Panc1 (cell line): Measurements from ENCODE around the gene ZNF708. TPM values are rescaled to one million over a fixed set of nuclear protein-coding genes. Genes with fewer than 3 reads are reported as not detected.
"Not testable (repeated sequence)": the region's sequence is repeated elsewhere in the genome, so short reads cannot be mapped to it uniquely, and the experiment has no call there.

Experiments used
- ATAC-seq: fragments of 200-7000 bp; cut with Tn5 transposase; 2 replicates; pipeline ENCODE4 v1.9.1; 2020; ENCODE audit warnings: mild to moderate bottlenecking, moderate library complexity
- BruUV-seq: library from RNA; stranded (reverse); fragments of 400-500 nt; replicated peaks from 2 replicates; lab custom pipeline; 2021; lab: Mats Ljungman, UMichigan
- CTCF ChIA-PET: fragments of 300-600 bp; sonication (Branson Sonifier 250); formaldehyde crosslinking; loops from one replicate; lab custom pipeline; 2022; ENCODE audit warnings: antibody characterized with exemption; lab: Charles Lee
- POLR2A ChIA-PET: fragments of 300-600 bp; sonication (Branson Sonifier 250); formaldehyde crosslinking; loops from one replicate; lab custom pipeline; 2022; ENCODE audit warnings: antibody characterized with exemption; lab: Charles Lee
- DNase-seq: peaks from one replicate; pipeline ENCODE4 v3.0.0-alpha.2; 2010; ENCODE audit warnings: low read depth, low spot score
- H3K27ac ChIP-seq: 2 replicates; pipeline ENCODE4 v1.5.1; 2011; ENCODE audit warnings: mild to moderate bottlenecking, low read length, inconsistent platforms
- H3K27me3 ChIP-seq: fragments of 200-500 bp; sonication (Bioruptor generic); 2 replicates; pipeline ENCODE4 v1.6.0; 2014; ENCODE audit warnings: low read length, inconsistent platforms; ENCODE audit not compliant: control insufficient read depth, insufficient read depth
- H3K36me3 ChIP-seq: fragments of 200-500 bp; sonication (Bioruptor generic); 2 replicates; pipeline ENCODE4 v1.5.1; 2014; ENCODE audit warnings: inconsistent platforms, mild to moderate bottlenecking, low read length, moderate library complexity; ENCODE audit not compliant: control insufficient read depth, insufficient read depth
- H3K4me1 ChIP-seq: 2 replicates; pipeline ENCODE4 v1.5.1; 2011; ENCODE audit warnings: inconsistent platforms, mild to moderate bottlenecking, low read length, moderate library complexity; ENCODE audit not compliant: control insufficient read depth, insufficient read depth
- H3K4me3 ChIP-seq, 2 experiments: 2 replicates each; pipeline ENCODE4 v1.5.1; 2011 to 2012; ENCODE audit warnings: low read depth in 2 of 2, low read length in 2 of 2, mild to moderate bottlenecking in 2 of 2, inconsistent platforms in 1 of 2, moderate library complexity in 1 of 2
- H3K9me3 ChIP-seq: fragments of 200-500 bp; sonication (Bioruptor generic); 2 replicates; pipeline ENCODE4 v1.5.1; 2014; ENCODE audit warnings: low read depth, mild to moderate bottlenecking, inconsistent platforms, low read length, moderate library complexity; ENCODE audit not compliant: control insufficient read depth, insufficient read depth
- CTCF ChIP-seq: fragments of 450-650 bp; IDR thresholded peaks from 2 replicates; pipeline ENCODE4 v1.5.1; 2017; ENCODE audit warnings: mild to moderate bottlenecking
- POLR2AphosphoS5 ChIP-seq: IDR thresholded peaks from 2 replicates; pipeline ENCODE4 v1.6.1; 2012; ENCODE audit warnings: mild to moderate bottlenecking, low read depth, low read length, moderate library complexity
- REST ChIP-seq, 2 experiments: IDR thresholded peaks; 2 replicates each; pipeline ENCODE4 v1.6.1; 2011 to 2012; ENCODE audit warnings: low read depth in 2 of 2, control low read depth in 1 of 2, low read length in 1 of 2, mild to moderate bottlenecking in 1 of 2, moderate library complexity in 1 of 2; ENCODE audit not compliant: insufficient read depth in 1 of 2
- SIN3A ChIP-seq: IDR thresholded peaks from 2 replicates; pipeline ENCODE4 v1.6.1; 2012; ENCODE audit warnings: low read depth, mild to moderate bottlenecking, low read length, moderate library complexity, borderline replicate concordance; ENCODE audit not compliant: insufficient read depth
- TCF7L2 ChIP-seq: IDR thresholded peaks from 2 replicates; pipeline ENCODE4 v1.6.1; 2011; ENCODE audit warnings: mild to moderate bottlenecking, low read depth, low read length, inconsistent platforms
- in situ Hi-C: cut with HindIII; loops from 2 replicates; pipeline ENCODE4 v1.10.0; 2016; ENCODE audit warnings: low sequenced_read_pairs, low pct_unique_long_range_greater_than_20kb
- intact Hi-C: fragments of 100-400 bp; cut with micrococcal nuclease; formaldehyde crosslinking; loops from one replicate; pipeline ENCODE4 v1.10.0; 2022; ENCODE audit not compliant: unreplicated experiment
- total RNA-seq: library from RNA; stranded (reverse); gene quantifications from one replicate; pipeline ENCODE4 v1.2.1, GENCODE V29; 2021; ENCODE audit not compliant: unreplicated experiment

ZNF708 gene
- total RNA-seq, 1 experiment from 2014 or later = 8.3 TPM

- DNase-seq (peak; percentile 69), ATAC-seq (peak; percentile 100)
- Histone ChIP-seq H3K4me3 (peak within 1 kb of the TSS; percentile 86 to 88), H3K27ac (peak within 1 kb of the TSS; percentile 85), H3K27me3 (no peaks in the 10 kb centered on the region), H3K36me3 (peaks cover 4% of the 10 kb centered on the region), H3K4me1 (peaks cover 4% of the 10 kb centered on the region; the same call in 1 of the 2 replicates), H3K9me3 (peaks cover 4% of the 10 kb centered on the region; the same call in 1 of the 2 replicates)
- POLR2A ChIA-PET = interaction anchor here (0.6 to 0.8 kb wide), 3 partner anchors 30 to 298 kb away, joined by 3 to 5 read pairs (median 4); no protein-coding TSS in a partner anchor
- CTCF ChIA-PET = no interaction called here
- TSS peak; percentile 74 for BruUV-seq
- TF ChIP-seq TCF7L2 (no peak), CTCF (no peak), REST (IDR thresholded peaks at IDR 0.05; ENCODE audit: insufficient read depth in 1 of 2, low read depth in 2 of 2, low read length in 1 of 2) (no peak), SIN3A (0 out of 2 replicates have a peak, but pooled peaks have one; percentile 59), POLR2AphosphoS5 (peak; percentile 72)
- in situ Hi-C loops = no loop called here
- intact Hi-C loops = no loop called here
Measured at GRCh38 chr19:21358768-21359451, 29.7 kb upstream of the ZNF708 start, which contains the start of gene ZNF738. Gene ZNF738, plus strand, starts transcription at chr19:21359000. Its CDS starts 141 bp downstream, at chr19:21359141.

- DNase-seq (no peak), ATAC-seq (no peak)
- no peak for TF ChIP-seq POLR2AphosphoS5
- TF ChIP-seq TCF7L2 = no peak
- TF ChIP-seq CTCF = no peak
- no peak for TF ChIP-seq REST (IDR thresholded peaks at IDR 0.05; ENCODE audit: insufficient read depth in 1 of 2, low read depth in 2 of 2, low read length in 1 of 2)
- no peak for TF ChIP-seq SIN3A
- 0 out of 2 replicates have a peak, but pooled peaks cover 5% of the 10 kb centered on the region for H3K9me3 ChIP-seq
- H3K4me3 ChIP-seq = no peak overlapping the region
- ChIA-PET CTCF (no interaction called here), POLR2A (no interaction called here)
- no peaks in the 10 kb centered on the region for H3K27me3 ChIP-seq
- intact Hi-C loops = no loop called here
- in situ Hi-C loops = no loop called here
- no TSS peak for BruUV-seq
- no peak overlapping the region for H3K27ac ChIP-seq
- no peaks in the 10 kb centered on the region for H3K4me1 ChIP-seq
- H3K36me3 ChIP-seq = no peaks in the 10 kb centered on the region
Measured at GRCh38 chr19:21352830-21353229, 23.6 kb upstream of the ZNF708 start.

GRCh38 chr19:21344841-21345240 lies 15.6 kb upstream of the ZNF708 start:
- not testable (repeated sequence) for ATAC-seq

More at GRCh38 chr19:21344841-21345240, 15.6 kb upstream of the ZNF708 start:
- H3K4me3 ChIP-seq, H3K4me1 ChIP-seq, intact Hi-C loops, H3K27me3 ChIP-seq, H3K36me3 ChIP-seq, H3K9me3 ChIP-seq, BruUV-seq, in situ Hi-C loops, POLR2A ChIA-PET, CTCF ChIA-PET, DNase-seq, H3K27ac ChIP-seq: not testable (repeated sequence)
